Skeletal muscle satellite cell (primary cell): ENCODE measurements around the gene SYMPK.

Source experiments
- H3K27me3 ChIP-seq: 2 replicates; pipeline ENCODE4 v1.7.0; 2013; ENCODE audit warnings: low read length; ENCODE audit not compliant: control insufficient read depth, insufficient read depth
- H3K36me3 ChIP-seq: 2 replicates; pipeline ENCODE4 v1.7.0; 2013; ENCODE audit warnings: mild to moderate bottlenecking, control low read depth, low read length; ENCODE audit not compliant: insufficient read depth
- H3K4me1 ChIP-seq: 2 replicates; pipeline ENCODE4 v1.7.0; 2013; ENCODE audit warnings: low read length; ENCODE audit not compliant: control insufficient read depth, insufficient read depth
- H3K4me2 ChIP-seq: 2 replicates; pipeline ENCODE4 v1.7.0; 2013; ENCODE audit warnings: mild to moderate bottlenecking, low read length
- H3K4me3 ChIP-seq: 2 replicates; pipeline ENCODE4 v1.7.0; 2013; ENCODE audit warnings: low read length
- H3K9ac ChIP-seq: 2 replicates; pipeline ENCODE4 v1.7.0; 2013; ENCODE audit warnings: mild to moderate bottlenecking, low read depth, low read length, moderate library complexity
- H3K9me3 ChIP-seq: replicated peaks from 2 replicates; pipeline ENCODE4 v1.7.0; 2013; ENCODE audit warnings: mild to moderate bottlenecking, control low read depth, low read length

Gene SYMPK

GRCh38 chr19:45827459-45828093 is 35.4 kb downstream of the SYMPK start:
- peaks cover 82% of the 10 kb centered on the region for H3K36me3 ChIP-seq
- no peaks in the 10 kb centered on the region for H3K4me1 ChIP-seq
- H3K9ac ChIP-seq, result no peak overlapping the region

GRCh38 chr19:45826934-45827333 is 36.0 kb downstream of the SYMPK start:
- Histone ChIP-seq H3K4me1 (no peaks in the 10 kb centered on the region), H3K9me3 (no peaks in the 10 kb centered on the region), H3K27me3 (no peaks in the 10 kb centered on the region), H3K9ac (no peak overlapping the region), H3K4me3 (no peak overlapping the region), H3K4me2 (no peak overlapping the region), H3K36me3 (peaks cover 84% of the 10 kb centered on the region)

More at GRCh38 chr19:45827459-45828093, 35.4 kb downstream of the SYMPK start:
- H3K4me3 ChIP-seq, result no peak overlapping the region
- no peak overlapping the region for H3K4me2 ChIP-seq
- H3K27me3 ChIP-seq, result no peaks in the 10 kb centered on the region
- no peaks in the 10 kb centered on the region for H3K9me3 ChIP-seq

- H3K9me3 ChIP-seq, result no peaks in the 10 kb centered on the region
- no peaks in the 10 kb centered on the region for H3K27me3 ChIP-seq
- no peak overlapping the region for H3K9ac ChIP-seq
- H3K4me1 ChIP-seq, result no peaks in the 10 kb centered on the region
- H3K4me2 ChIP-seq, result no peak overlapping the region
- peaks cover 83% of the 10 kb centered on the region for H3K36me3 ChIP-seq
- no peak overlapping the region for H3K4me3 ChIP-seq
Observed at GRCh38 chr19:45825917-45826893, 36.7 kb downstream of the SYMPK start.

GRCh38 chr19:45825263-45825605 is 37.7 kb downstream of the SYMPK start:
- Histone ChIP-seq H3K4me2 (no peak overlapping the region), H3K4me3 (no peak overlapping the region), H3K36me3 (peaks cover 84% of the 10 kb centered on the region), H3K4me1 (no peaks in the 10 kb centered on the region), H3K9ac (no peak overlapping the region), H3K9me3 (no peaks in the 10 kb centered on the region), H3K27me3 (no peaks in the 10 kb centered on the region)

GRCh38 chr19:45824531-45825262 is 38.2 kb downstream of the SYMPK start:
- Histone ChIP-seq H3K36me3 (peaks cover 84% of the 10 kb centered on the region), H3K4me1 (no peaks in the 10 kb centered on the region), H3K27me3 (no peaks in the 10 kb centered on the region), H3K4me2 (no peak overlapping the region), H3K4me3 (no peak overlapping the region), H3K9ac (no peak overlapping the region), H3K9me3 (no peaks in the 10 kb centered on the region)

- no peak overlapping the region for H3K4me3 ChIP-seq
- H3K9me3 ChIP-seq, result no peaks in the 10 kb centered on the region
- H3K4me1 ChIP-seq, result no peaks in the 10 kb centered on the region
- no peak overlapping the region for H3K9ac ChIP-seq
- peaks cover 84% of the 10 kb centered on the region for H3K36me3 ChIP-seq
- H3K27me3 ChIP-seq, result no peaks in the 10 kb centered on the region
- no peak overlapping the region for H3K4me2 ChIP-seq
Observed at GRCh38 chr19:45824041-45824471, 38.9 kb downstream of the SYMPK start.

- Histone ChIP-seq H3K27me3 (no peaks in the 10 kb centered on the region), H3K4me1 (no peaks in the 10 kb centered on the region), H3K36me3 (peaks cover 76% of the 10 kb centered on the region), H3K9me3 (no peaks in the 10 kb centered on the region), H3K4me3 (no peak overlapping the region), H3K9ac (no peak overlapping the region), H3K4me2 (no peak overlapping the region)
Observed at GRCh38 chr19:45823182-45823581, 39.8 kb downstream of the SYMPK start.

GRCh38 chr19:45822716-45823115 is 40.2 kb downstream of the SYMPK start:
- Histone ChIP-seq H3K4me2 (no peak overlapping the region), H3K9me3 (no peaks in the 10 kb centered on the region), H3K36me3 (peaks cover 76% of the 10 kb centered on the region), H3K4me1 (no peaks in the 10 kb centered on the region), H3K4me3 (no peak overlapping the region), H3K27me3 (no peaks in the 10 kb centered on the region), H3K9ac (no peak overlapping the region)

- H3K36me3 ChIP-seq, result peaks cover 68% of the 10 kb centered on the region
Observed at GRCh38 chr19:45821570-45821969, 41.4 kb downstream of the SYMPK start.

GRCh38 chr19:45821103-45821521 is 41.8 kb downstream of the SYMPK start:
- Histone ChIP-seq H3K9me3 (no peaks in the 10 kb centered on the region), H3K9ac (no peak overlapping the region), H3K4me2 (no peak overlapping the region), H3K4me3 (no peak overlapping the region), H3K36me3 (peaks cover 64% of the 10 kb centered on the region), H3K27me3 (no peaks in the 10 kb centered on the region), H3K4me1 (peaks cover 3% of the 10 kb centered on the region)

More at GRCh38 chr19:45821570-45821969, 41.4 kb downstream of the SYMPK start:
- Histone ChIP-seq H3K4me1 (peaks cover 3% of the 10 kb centered on the region), H3K9me3 (no peaks in the 10 kb centered on the region), H3K9ac (no peak overlapping the region), H3K27me3 (no peaks in the 10 kb centered on the region), H3K4me3 (no peak overlapping the region), H3K4me2 (no peak overlapping the region)

- no peaks in the 10 kb centered on the region for H3K9me3 ChIP-seq
- no peak overlapping the region for H3K9ac ChIP-seq
- no peak overlapping the region for H3K4me2 ChIP-seq
- no peaks in the 10 kb centered on the region for H3K27me3 ChIP-seq
- H3K36me3 ChIP-seq, result peaks cover 58% of the 10 kb centered on the region
- peaks cover 3% of the 10 kb centered on the region for H3K4me1 ChIP-seq
- no peak overlapping the region for H3K4me3 ChIP-seq
Observed at GRCh38 chr19:45820413-45821102, 42.4 kb downstream of the SYMPK start.
